Tibial artery (tissue), 4 donors: ENCODE measurements around the gene SIX3.

Experiments
- DNase-seq, 2 donors: peaks; one replicate each; pipeline ENCODE4 v3.0.0-alpha.2; 2019
- H3K27ac ChIP-seq, 2 donors: fragments of 200-600 bp; sonication (generic) in 1 of 2; 1 replicate in 1 of 2; 2 replicates in 1 of 2; pipeline ENCODE4 v1.5.1; 2018 to 2019; ENCODE audit warnings: mild to moderate bottlenecking in 1 of 2
- H3K27me3 ChIP-seq, 2 donors: fragments of 200-600 bp; sonication (generic) in 1 of 2; one replicate each; pipeline versions ENCODE4 v1.5.1 to v1.6.0; 2016 to 2019
- H3K36me3 ChIP-seq, 3 donors: fragments of 200-600 bp; sonication (generic) in 2 of 3; one replicate each; pipeline ENCODE4 v1.5.1; 2016 to 2019; ENCODE audit warnings: mild to moderate bottlenecking in 2 of 3
- H3K4me1 ChIP-seq, 4 donors: fragments of 200-600 bp; sonication (generic) in 2 of 4; 1 replicate in 3 of 4; 2 replicates in 1 of 4; pipeline ENCODE4 v1.5.1; 2016 to 2019
- H3K4me3 ChIP-seq, 2 donors: fragments of 200-600 bp; sonication (generic) in 1 of 2; 1 replicate in 1 of 2; 2 replicates in 1 of 2; pipeline ENCODE4 v1.5.1; 2018 to 2019; ENCODE audit warnings: mild to moderate bottlenecking in 2 of 2
- H3K9me3 ChIP-seq, 3 donors: fragments of 200-600 bp; sonication (generic) in 1 of 3; one replicate each; pipeline ENCODE4 v1.5.1; 2016 to 2019
- intact Hi-C: fragments of 100-400 bp; cut with DNase I; formaldehyde crosslinking; loops from one replicate; pipeline ENCODE4 v1.15.0; 2023; ENCODE audit warnings: low total_unique reads
- TF ChIP-seq, protein P1 (sequence below), 2 experiments: fragments of 200-600 bp in 1 of 2; fragments of 450-650 bp in 1 of 2; IDR thresholded peaks; one replicate each; pipeline ENCODE4 v1.5.1; 2017 to 2019; ENCODE audit warnings: antibody characterized with exemption in 2 of 2, mild to moderate bottlenecking in 1 of 2, moderate library complexity in 1 of 2

SIX3 gene

DNA sequence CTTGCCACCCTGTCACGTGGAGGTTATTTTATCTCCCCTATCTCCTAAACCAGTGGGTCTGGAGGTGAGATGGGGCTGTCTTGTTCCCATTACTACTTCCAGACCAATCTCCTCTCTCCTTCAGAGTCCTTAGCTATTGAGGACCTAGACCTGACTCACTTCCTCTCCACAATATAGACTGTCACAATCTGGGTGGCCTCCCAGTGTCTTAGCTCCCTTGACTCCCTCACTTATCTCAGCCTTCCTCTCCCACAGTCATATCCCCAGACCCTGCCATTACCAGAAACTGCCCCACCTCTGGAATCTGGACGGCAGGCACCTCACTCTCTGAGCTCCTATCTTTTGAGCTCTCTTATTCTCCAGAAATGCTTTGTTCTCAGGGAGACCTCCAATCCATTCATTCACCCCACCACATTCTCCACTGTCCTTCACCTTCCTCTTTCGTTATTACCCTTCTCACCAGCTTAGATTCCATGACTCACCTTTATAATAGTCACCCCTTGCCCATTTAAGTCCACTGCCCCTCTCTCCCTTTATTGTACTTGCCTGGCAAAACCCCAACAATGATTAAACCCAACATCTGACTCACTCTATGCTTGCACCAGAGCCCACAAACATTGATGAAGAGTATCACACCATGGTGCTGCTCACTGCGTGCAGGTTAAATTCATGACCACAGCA lies 23.3 kb upstream of the SIX3 start:
- Histone ChIP-seq H3K27ac (no peak overlapping the region), H3K27me3 (peaks cover 0 to 43% of the 10 kb centered on the region in 2 donors), H3K4me3 (no peak overlapping the region), H3K4me1 (no peaks in the 10 kb centered on the region), H3K36me3 (no peaks in the 10 kb centered on the region), H3K9me3 (no peaks in the 10 kb centered on the region)
- DNase-seq: no peak
- intact Hi-C loops: no loop called here
- TF ChIP-seq, protein P1, sequence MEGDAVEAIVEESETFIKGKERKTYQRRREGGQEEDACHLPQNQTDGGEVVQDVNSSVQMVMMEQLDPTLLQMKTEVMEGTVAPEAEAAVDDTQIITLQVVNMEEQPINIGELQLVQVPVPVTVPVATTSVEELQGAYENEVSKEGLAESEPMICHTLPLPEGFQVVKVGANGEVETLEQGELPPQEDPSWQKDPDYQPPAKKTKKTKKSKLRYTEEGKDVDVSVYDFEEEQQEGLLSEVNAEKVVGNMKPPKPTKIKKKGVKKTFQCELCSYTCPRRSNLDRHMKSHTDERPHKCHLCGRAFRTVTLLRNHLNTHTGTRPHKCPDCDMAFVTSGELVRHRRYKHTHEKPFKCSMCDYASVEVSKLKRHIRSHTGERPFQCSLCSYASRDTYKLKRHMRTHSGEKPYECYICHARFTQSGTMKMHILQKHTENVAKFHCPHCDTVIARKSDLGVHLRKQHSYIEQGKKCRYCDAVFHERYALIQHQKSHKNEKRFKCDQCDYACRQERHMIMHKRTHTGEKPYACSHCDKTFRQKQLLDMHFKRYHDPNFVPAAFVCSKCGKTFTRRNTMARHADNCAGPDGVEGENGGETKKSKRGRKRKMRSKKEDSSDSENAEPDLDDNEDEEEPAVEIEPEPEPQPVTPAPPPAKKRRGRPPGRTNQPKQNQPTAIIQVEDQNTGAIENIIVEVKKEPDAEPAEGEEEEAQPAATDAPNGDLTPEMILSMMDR (IDR thresholded peaks at IDR 0.05): no peak

DNA sequence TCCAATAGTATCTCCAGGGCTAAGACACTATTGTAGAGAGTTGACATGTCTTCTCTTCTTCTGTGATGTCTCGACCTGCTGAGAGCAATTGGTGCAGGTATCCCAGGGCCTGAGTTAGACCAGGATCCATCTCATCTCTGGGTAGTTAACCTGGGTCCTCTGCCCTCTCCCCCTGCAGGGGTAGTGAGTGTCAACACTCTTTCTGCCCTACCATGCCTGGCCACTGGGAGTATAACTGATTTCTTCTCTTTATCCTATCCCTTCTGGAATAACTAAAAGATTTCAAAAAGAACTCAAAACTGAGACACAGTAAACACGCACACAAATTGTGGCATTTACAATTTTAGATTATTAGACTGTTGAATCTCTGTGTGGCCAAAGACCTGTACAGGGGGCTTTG lies 20.8 kb upstream of the SIX3 start:
- no peak overlapping the region for H3K4me3 ChIP-seq
- DNase-seq: no peak
- no peaks in the 10 kb centered on the region for H3K9me3 ChIP-seq
- no peak overlapping the region for H3K27ac ChIP-seq
- H3K27me3 ChIP-seq: peaks cover 0 to 66% of the 10 kb centered on the region in 2 donors
- H3K36me3 ChIP-seq: no peaks in the 10 kb centered on the region
- H3K4me1 ChIP-seq: no peaks in the 10 kb centered on the region
- intact Hi-C loops: no loop called here
- TF ChIP-seq, protein P1 (IDR thresholded peaks at IDR 0.05): no peak

DNA sequence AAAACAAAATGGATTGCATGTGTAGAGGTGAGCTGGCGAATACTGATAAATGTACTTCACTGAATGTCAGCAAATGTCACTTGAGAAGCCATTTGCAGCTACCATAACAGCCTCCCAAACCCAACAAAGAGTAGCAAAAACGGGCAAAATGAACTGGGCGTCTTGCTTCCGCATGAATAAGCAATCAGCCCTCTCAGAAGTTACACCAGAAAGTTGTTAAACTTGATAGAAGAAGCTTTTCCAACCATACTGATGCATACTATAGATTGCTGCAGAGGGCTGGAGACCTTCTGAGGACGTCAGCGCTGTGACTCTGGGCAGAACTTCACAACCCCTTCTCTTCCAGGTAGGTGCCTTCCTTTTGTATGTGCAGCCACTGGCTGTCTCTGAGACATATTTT lies 18.7 kb upstream of the SIX3 start:
- intact Hi-C loops: no loop called here
- Histone ChIP-seq H3K36me3 (no peaks in the 10 kb centered on the region), H3K9me3 (no peaks in the 10 kb centered on the region), H3K27ac (no peak overlapping the region), H3K4me3 (no peak overlapping the region), H3K27me3 (peaks cover under 1 to 84% of the 10 kb centered on the region in 2 donors), H3K4me1 (peaks cover 0 to under 1% (median under 1%) of the 10 kb centered on the region in 4 donors)
- DNase-seq: no peak
- TF ChIP-seq, protein P1 (IDR thresholded peaks at IDR 0.05): no peak

DNA sequence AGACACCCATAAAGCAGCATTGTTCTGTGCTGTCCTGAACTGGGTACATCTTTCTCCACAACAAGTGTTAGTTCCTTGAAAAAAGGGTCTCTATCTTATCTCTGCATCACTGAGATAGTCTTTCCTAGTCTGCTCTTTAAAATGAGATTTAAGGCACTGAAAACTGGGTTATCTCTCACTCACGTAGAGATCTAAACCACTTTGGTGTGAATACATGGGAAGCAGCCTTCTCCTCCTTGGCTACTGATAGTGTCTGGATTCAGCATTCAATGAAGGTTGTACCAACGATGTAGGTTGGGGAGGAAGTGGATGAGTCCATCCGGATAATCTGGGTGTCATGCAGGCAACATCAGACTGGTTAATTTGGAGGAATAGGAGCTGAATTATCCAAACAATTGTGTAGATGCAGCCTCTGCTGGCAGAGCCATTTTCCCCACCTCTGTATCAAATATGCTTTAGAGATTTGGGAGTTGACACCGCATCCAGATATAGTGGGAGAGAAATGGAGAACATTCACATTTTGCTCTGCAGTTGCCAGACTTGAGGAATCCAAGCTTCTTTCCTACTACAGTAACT lies 15.9 kb upstream of the SIX3 start:
- Histone ChIP-seq H3K4me1 (peaks cover 0 to 20% (median 18%) of the 10 kb centered on the region in 4 donors), H3K27ac (no peak overlapping the region), H3K27me3 (peaks cover 5 to 92% of the 10 kb centered on the region in 2 donors), H3K36me3 (no peaks in the 10 kb centered on the region), H3K9me3 (no peaks in the 10 kb centered on the region), H3K4me3 (no peak overlapping the region)
- intact Hi-C loops: no loop called here
- TF ChIP-seq, protein P1 (IDR thresholded peaks at IDR 0.05): no peak
- no peak for DNase-seq

DNA sequence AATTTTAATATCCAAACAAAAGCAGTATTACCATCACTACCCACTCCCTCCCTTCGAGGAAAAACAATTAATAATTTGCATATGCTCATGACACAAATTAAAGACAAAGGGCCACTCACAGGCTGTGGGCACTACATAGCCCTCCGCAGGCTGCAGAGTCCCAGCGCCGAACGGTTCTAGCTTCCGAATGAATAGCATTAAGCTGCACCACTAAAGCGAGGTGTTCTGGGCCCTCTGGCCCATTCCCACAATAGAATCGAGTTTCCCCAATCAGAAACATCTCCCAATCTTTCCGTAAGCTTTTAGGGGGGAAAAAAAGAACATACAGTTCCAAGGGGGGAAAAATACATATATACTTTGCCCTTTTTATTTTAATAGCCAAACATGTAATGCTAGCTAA lies 14.5 kb upstream of the SIX3 start:
- H3K4me3 ChIP-seq: no peak overlapping the region
- intact Hi-C loops: no loop called here
- H3K4me1 ChIP-seq: peaks cover 0 to 20% (median 18%) of the 10 kb centered on the region in 4 donors
- DNase-seq: no peak
- peaks cover 5 to 91% of the 10 kb centered on the region in 2 donors for H3K27me3 ChIP-seq
- H3K9me3 ChIP-seq: no peaks in the 10 kb centered on the region
- TF ChIP-seq, protein P1 (IDR thresholded peaks at IDR 0.05): no peak
- no peaks in the 10 kb centered on the region for H3K36me3 ChIP-seq
- no peak overlapping the region for H3K27ac ChIP-seq
